GM23248 (cell line): ENCODE data around the gene MXD3.

ENCODE experiments used
- EZH2 ChIP-seq: fragments of 200-600 bp; sonication (generic); IDR thresholded peaks from 2 replicates; pipeline ENCODE4 v1.6.1; 2018; ENCODE audit warnings: antibody characterized with exemption, mild to moderate bottlenecking; ENCODE audit not compliant: insufficient read depth, poor library complexity, severe bottlenecking
- EZH2phosphoT487 ChIP-seq: fragments of 200-600 bp; sonication (generic); IDR thresholded peaks from 2 replicates; pipeline ENCODE4 v1.6.1; 2018; ENCODE audit warnings: antibody characterized with exemption, moderate library complexity, mild to moderate bottlenecking, low read depth; ENCODE audit not compliant: insufficient read depth

- TF ChIP-seq EZH2 (no peak), EZH2phosphoT487 (no peak)
These were observed 43.0 kb upstream of the MXD3 start for GRCh38 chr5:177354711-177355110.
